GM12872 (cell line): ENCODE measurements around the gene ASB7.

ENCODE experiments used
- CTCF ChIP-seq: IDR thresholded peaks from 3 replicates; pipeline ENCODE4 v1.5.1; 2011; ENCODE audit warnings: low read depth, mild to moderate bottlenecking, low read length, moderate library complexity; ENCODE audit not compliant: insufficient read depth

The ASB7 gene

GRCh38 chr15:100651253-100651652 is 48.9 kb downstream of the ASB7 start:
- TF ChIP-seq CTCF = no peak

DNA sequence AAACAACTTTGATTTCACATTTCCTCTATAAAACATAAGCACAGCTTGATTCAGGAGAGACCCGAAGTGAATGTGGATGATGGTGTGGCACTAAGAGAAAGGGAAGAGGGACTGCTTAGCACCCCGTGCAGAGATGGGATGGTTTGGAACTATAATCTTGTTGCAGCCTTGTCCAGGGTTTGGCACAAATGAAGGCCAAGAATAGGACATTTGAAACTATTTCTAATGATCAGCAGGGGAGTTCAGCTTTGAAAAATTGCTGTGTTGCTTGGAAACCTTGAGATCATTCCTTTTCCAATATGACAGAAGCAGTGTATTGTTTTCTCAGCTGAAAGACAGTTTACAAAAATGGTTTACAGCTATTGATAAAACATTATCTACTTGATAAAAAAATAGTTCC is 49.7 kb downstream of the ASB7 start:
- TF ChIP-seq CTCF = no peak

DNA sequence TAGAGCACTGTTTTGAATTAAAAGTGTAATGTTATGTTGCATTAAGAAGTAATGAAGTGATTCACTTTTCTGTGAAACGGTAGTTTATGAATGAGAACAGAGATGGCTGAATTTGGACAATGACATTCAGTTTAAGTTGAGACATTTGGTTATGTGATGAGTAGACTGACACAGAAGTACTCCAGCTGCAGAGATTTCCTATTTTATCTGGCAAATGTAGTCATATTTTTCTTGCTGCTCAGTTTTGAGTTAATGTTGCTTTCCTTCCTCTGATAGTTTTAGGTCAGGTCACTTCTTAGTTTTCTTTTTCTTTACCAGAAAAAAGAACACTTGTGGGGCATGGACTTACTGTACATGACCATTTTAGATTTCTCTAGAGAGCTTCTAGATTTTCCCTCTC is 51.2 kb downstream of the ASB7 start:
- TF ChIP-seq CTCF = no peak

GRCh38 chr15:100658895-100659294 is 56.5 kb downstream of the ASB7 start:
- TF ChIP-seq CTCF = no peak

- TF ChIP-seq CTCF = no peak
These were observed 58.8 kb downstream of the ASB7 start for GRCh38 chr15:100661156-100661555.

GRCh38 chr15:100663086-100663914 is 60.9 kb downstream of the ASB7 start:
- TF ChIP-seq CTCF = peak; percentile 28; the same call in 1 of the 3 replicates

GRCh38 chr15:100663915-100664281 is 61.5 kb downstream of the ASB7 start:
- TF ChIP-seq CTCF = no peak
